RWPE1 (cell line): ENCODE measurements around the gene SP3.

Experiments
- CTCF ChIA-PET: fragments of 350-600 bp; sonication (Branson Sonifier 250); formaldehyde crosslinking; extraction: SDS; loops from one replicate; lab custom pipeline; 2021; lab: Yijun Ruan, JAX
- POLR2A ChIA-PET: fragments of 400-600 bp; formaldehyde crosslinking; extraction: SDS; loops from one replicate; lab custom pipeline; 2020; ENCODE audit warnings: antibody characterized with exemption; ENCODE audit not compliant: low non-redundant PET; lab: Yijun Ruan, JAX
- DNase-seq: peaks from one replicate; pipeline ENCODE4 v3.0.0; 2012; ENCODE audit warnings: low spot score
- H3K27ac ChIP-seq: fragments of 450-650 bp; 2 replicates; pipeline ENCODE4 v1.5.1; 2017
- CTCF ChIP-seq: fragments of 450-650 bp; conservative IDR thresholded peaks from 2 replicates; pipeline ENCODE4 v1.5.1; 2017; ENCODE audit warnings: low read depth, mild to moderate bottlenecking

Gene SP3

GRCh38 chr2:173935305-173935704, 29.9 kb downstream of the SP3 start:
- H3K27ac ChIP-seq = peak overlapping the region; percentile 36; the same call in 1 of the 2 replicates
- no peak for DNase-seq
- POLR2A ChIA-PET = no interaction called here
- CTCF ChIA-PET = no interaction called here
- TF ChIP-seq CTCF = no peak

- DNase-seq = peak; percentile 51
- TF ChIP-seq CTCF = no peak
- CTCF ChIA-PET = no interaction called here
- peak overlapping the region; percentile 36; the same call in 1 of the 2 replicates for H3K27ac ChIP-seq
- POLR2A ChIA-PET = no interaction called here
These were observed 30.3 kb downstream of the SP3 start for GRCh38 chr2:173934895-173935294.

GRCh38 chr2:173931751-173932150, 33.4 kb downstream of the SP3 start:
- no peak for TF ChIP-seq CTCF
- H3K27ac ChIP-seq = no peak overlapping the region
- no peak for DNase-seq
- ChIA-PET POLR2A (no interaction called here), CTCF (no interaction called here)

- no peak overlapping the region for H3K27ac ChIP-seq
- CTCF ChIA-PET = no interaction called here
- TF ChIP-seq CTCF = no peak
- no peak for DNase-seq
- POLR2A ChIA-PET = no interaction called here
These were observed 35.7 kb downstream of the SP3 start for GRCh38 chr2:173929441-173929840.

GRCh38 chr2:173926875-173927274, 38.3 kb downstream of the SP3 start:
- no peak for TF ChIP-seq CTCF
- H3K27ac ChIP-seq = no peak overlapping the region
- DNase-seq = no peak
- ChIA-PET CTCF (no interaction called here), POLR2A (no interaction called here)

GRCh38 chr2:173924285-173924684, 40.9 kb downstream of the SP3 start:
- ChIA-PET POLR2A (no interaction called here), CTCF (interaction anchor here (0.6 to 0.7 kb wide), 2 partner anchors 410 to 505 kb away, joined by 3 to 5 read pairs; no protein-coding TSS in a partner anchor)
- TF ChIP-seq CTCF = no peak
- DNase-seq = no peak
- no peak overlapping the region for H3K27ac ChIP-seq
